Activated naive CD4-positive, alpha-beta T cell treated with anti-CD3 and anti-CD28 coated beads for 36 hours (primary cell): ENCODE results near the gene CCDC24. TPM values are rescaled to one million over a fixed set of nuclear protein-coding genes. Genes with fewer than 3 reads are reported as not detected.

Experiments used
- CTCF ChIA-PET: fragments of 350-600 bp; sonication (Branson Sonifier 250); formaldehyde crosslinking; loops from one replicate; lab custom pipeline; 2021; ENCODE audit warnings: antibody characterized with exemption; lab: Charles Lee
- DNase-seq: peaks from one replicate; pipeline ENCODE4 v3.0.0-alpha.2; 2020
- H3K27ac Mint-ChIP-seq: one replicate; pipeline ENCODE4 v1.8.0; 2021; ENCODE audit warnings: mild to moderate bottlenecking, mixed read lengths
- H3K27me3 Mint-ChIP-seq: one replicate; pipeline ENCODE4 v1.8.0; 2021; ENCODE audit warnings: low read depth, mixed read lengths
- H3K36me3 Mint-ChIP-seq: one replicate; pipeline ENCODE4 v1.8.0; 2021; ENCODE audit warnings: low read depth, mixed read lengths
- H3K4me1 Mint-ChIP-seq: one replicate; pipeline ENCODE4 v1.8.0; 2021; ENCODE audit warnings: low read depth, mixed read lengths
- H3K4me3 Mint-ChIP-seq: one replicate; pipeline ENCODE4 v1.8.0; 2021; ENCODE audit warnings: mild to moderate bottlenecking, moderate library complexity, mixed read lengths
- H3K9me3 Mint-ChIP-seq: one replicate; pipeline ENCODE4 v1.8.0; 2021; ENCODE audit warnings: mixed read lengths
- intact Hi-C: fragments of 100-400 bp; cut with micrococcal nuclease; formaldehyde crosslinking; loops from one replicate; pipeline ENCODE4 v1.15.1; 2023
- total RNA-seq, 2 experiments: library from RNA; stranded (reverse); gene quantifications; one replicate each; pipeline ENCODE4 v1.2.3, GENCODE V29; 2021

CCDC24 gene
- total RNA-seq, 2 experiments from 2014 or later, result 0.91 to 1.6 TPM

- DNase-seq, result no peak
- no peaks in the 10 kb centered on the region for H3K27me3 Mint-ChIP-seq
- H3K27ac Mint-ChIP-seq, result no peak overlapping the region
- no peaks in the 10 kb centered on the region for H3K9me3 Mint-ChIP-seq
- CTCF ChIA-PET, result interaction anchor here (1.3 to 1.8 kb wide), 2 partner anchors 31 to 71 kb away, joined by 4 to 7 read pairs; partner anchors contain the start of gene IPO13
- peaks cover 45% of the 10 kb centered on the region for H3K4me1 Mint-ChIP-seq
- peaks cover 42% of the 10 kb centered on the region for H3K36me3 Mint-ChIP-seq
- intact Hi-C loops, result no loop called here
- peak overlapping the region; percentile 44 for H3K4me3 Mint-ChIP-seq
Observed at GRCh38 chr1:43976890-43977289, 14.5 kb upstream of the CCDC24 start.

GRCh38 chr1:43977376-43978263 is 13.8 kb upstream of the CCDC24 start:
- Mint-ChIP-seq H3K36me3 (peaks cover 38% of the 10 kb centered on the region), H3K27me3 (no peaks in the 10 kb centered on the region), H3K27ac (no peak overlapping the region), H3K4me3 (peak overlapping the region; percentile 70), H3K4me1 (peaks cover 45% of the 10 kb centered on the region), H3K9me3 (no peaks in the 10 kb centered on the region)
- intact Hi-C loops, result no loop called here
- DNase-seq, result no peak
- CTCF ChIA-PET, result interaction anchor here (1.3 kb wide), 1 partner anchor 70 kb away, joined by 4 read pairs; no protein-coding TSS in a partner anchor

GRCh38 chr1:43978264-43978550 is 13.2 kb upstream of the CCDC24 start:
- DNase-seq, result no peak
- Mint-ChIP-seq H3K4me1 (peaks cover 45% of the 10 kb centered on the region), H3K27me3 (no peaks in the 10 kb centered on the region), H3K27ac (no peak overlapping the region), H3K36me3 (peaks cover 35% of the 10 kb centered on the region), H3K9me3 (no peaks in the 10 kb centered on the region), H3K4me3 (peak overlapping the region; percentile 70)
- CTCF ChIA-PET, result no interaction called here
- intact Hi-C loops, result no loop called here

- intact Hi-C loops, result no loop called here
- no peak within 1 kb of the TSS for H3K27ac Mint-ChIP-seq
Observed at GRCh38 chr1:43978551-43979260, 12.7 kb upstream of the CCDC24 start, which contains the start of gene B4GALT2. TSS of gene B4GALT2 (plus strand) at chr1:43979210. CDS start at chr1:43981161, 1,951 bp downstream.

GRCh38 chr1:43979261-43979527 is 12.2 kb upstream of the CCDC24 start:
- intact Hi-C loops, result no loop called here
- H3K27me3 Mint-ChIP-seq, result no peaks in the 10 kb centered on the region
- H3K9me3 Mint-ChIP-seq, result no peaks in the 10 kb centered on the region
- no peak overlapping the region for H3K27ac Mint-ChIP-seq
- peaks cover 33% of the 10 kb centered on the region for H3K36me3 Mint-ChIP-seq
- H3K4me1 Mint-ChIP-seq, result peaks cover 36% of the 10 kb centered on the region
- H3K4me3 Mint-ChIP-seq, result no peak overlapping the region
- no peak for DNase-seq
- CTCF ChIA-PET, result no interaction called here

More at GRCh38 chr1:43978551-43979260, 12.7 kb upstream of the CCDC24 start, which contains the start of gene B4GALT2:
- peak; percentile 22 for DNase-seq
- H3K4me3 Mint-ChIP-seq, result peak within 1 kb of the TSS; percentile 82
- H3K9me3 Mint-ChIP-seq, result no peaks in the 10 kb centered on the region
- H3K36me3 Mint-ChIP-seq, result peaks cover 33% of the 10 kb centered on the region
- no peaks in the 10 kb centered on the region for H3K27me3 Mint-ChIP-seq
- peaks cover 41% of the 10 kb centered on the region for H3K4me1 Mint-ChIP-seq
- CTCF ChIA-PET, result no interaction called here

GRCh38 chr1:43979528-43980254 is 11.7 kb upstream of the CCDC24 start:
- intact Hi-C loops, result no loop called here
- Mint-ChIP-seq H3K27ac (no peak overlapping the region), H3K4me1 (peaks cover 35% of the 10 kb centered on the region), H3K9me3 (no peaks in the 10 kb centered on the region), H3K27me3 (no peaks in the 10 kb centered on the region), H3K4me3 (peak overlapping the region; percentile 82), H3K36me3 (peaks cover 33% of the 10 kb centered on the region)
- DNase-seq, result peak; percentile 23
- CTCF ChIA-PET, result no interaction called here

GRCh38 chr1:43980255-43981134 is 10.9 kb upstream of the CCDC24 start:
- Mint-ChIP-seq H3K36me3 (peaks cover 35% of the 10 kb centered on the region), H3K27ac (no peak overlapping the region), H3K4me3 (peak overlapping the region; percentile 82), H3K9me3 (no peaks in the 10 kb centered on the region), H3K4me1 (peaks cover 35% of the 10 kb centered on the region), H3K27me3 (no peaks in the 10 kb centered on the region)
- no peak for DNase-seq
- intact Hi-C loops, result no loop called here
- CTCF ChIA-PET, result no interaction called here

- Mint-ChIP-seq H3K27ac (no peak overlapping the region), H3K4me1 (peaks cover 31% of the 10 kb centered on the region), H3K9me3 (no peaks in the 10 kb centered on the region), H3K36me3 (peaks cover 37% of the 10 kb centered on the region), H3K4me3 (no peak overlapping the region), H3K27me3 (no peaks in the 10 kb centered on the region)
- CTCF ChIA-PET, result no interaction called here
- DNase-seq, result no peak
- intact Hi-C loops, result no loop called here
Observed at GRCh38 chr1:43981135-43981491, 10.3 kb upstream of the CCDC24 start.

GRCh38 chr1:43981636-43982035 is 9.8 kb upstream of the CCDC24 start:
- no peak for DNase-seq
- no peak overlapping the region for H3K27ac Mint-ChIP-seq
- CTCF ChIA-PET, result no interaction called here
- no peaks in the 10 kb centered on the region for H3K27me3 Mint-ChIP-seq
- no peaks in the 10 kb centered on the region for H3K9me3 Mint-ChIP-seq
- peaks cover 33% of the 10 kb centered on the region for H3K36me3 Mint-ChIP-seq
- H3K4me3 Mint-ChIP-seq, result no peak overlapping the region
- peaks cover 26% of the 10 kb centered on the region for H3K4me1 Mint-ChIP-seq
- intact Hi-C loops, result no loop called here

GRCh38 chr1:43982241-43982640 is 9.2 kb upstream of the CCDC24 start:
- no peak overlapping the region for H3K27ac Mint-ChIP-seq
- H3K4me1 Mint-ChIP-seq, result peaks cover 20% of the 10 kb centered on the region
- no peak overlapping the region for H3K4me3 Mint-ChIP-seq
- no peaks in the 10 kb centered on the region for H3K27me3 Mint-ChIP-seq
- DNase-seq, result no peak
- peaks cover 27% of the 10 kb centered on the region for H3K36me3 Mint-ChIP-seq
- H3K9me3 Mint-ChIP-seq, result no peaks in the 10 kb centered on the region
- intact Hi-C loops, result no loop called here
- CTCF ChIA-PET, result no interaction called here

- Mint-ChIP-seq H3K36me3 (peaks cover 22% of the 10 kb centered on the region), H3K27me3 (no peaks in the 10 kb centered on the region), H3K4me1 (peaks cover 14% of the 10 kb centered on the region), H3K27ac (no peak overlapping the region), H3K9me3 (no peaks in the 10 kb centered on the region), H3K4me3 (no peak overlapping the region)
- no peak for DNase-seq
- CTCF ChIA-PET, result no interaction called here
- intact Hi-C loops, result no loop called here
Observed at GRCh38 chr1:43982808-43983207, 8.6 kb upstream of the CCDC24 start.
